ENCODE data around the gene MYL5. TPM values are rescaled to one million over a fixed set of nuclear protein-coding genes. Genes with fewer than 3 reads are reported as not detected.
A peak's percentile ranks its signal among the peaks of the same experiment; 100 is the strongest.
"Not testable (repeated sequence)": the region's sequence is repeated elsewhere in the genome, so short reads cannot be mapped to it uniquely, and the experiment has no call there.

The MYL5 gene
- total and polyA plus RNA-seq, 3 experiments from 2014 or later, result 5.2 to 19.5 (median 17.1) TPM

DNA sequence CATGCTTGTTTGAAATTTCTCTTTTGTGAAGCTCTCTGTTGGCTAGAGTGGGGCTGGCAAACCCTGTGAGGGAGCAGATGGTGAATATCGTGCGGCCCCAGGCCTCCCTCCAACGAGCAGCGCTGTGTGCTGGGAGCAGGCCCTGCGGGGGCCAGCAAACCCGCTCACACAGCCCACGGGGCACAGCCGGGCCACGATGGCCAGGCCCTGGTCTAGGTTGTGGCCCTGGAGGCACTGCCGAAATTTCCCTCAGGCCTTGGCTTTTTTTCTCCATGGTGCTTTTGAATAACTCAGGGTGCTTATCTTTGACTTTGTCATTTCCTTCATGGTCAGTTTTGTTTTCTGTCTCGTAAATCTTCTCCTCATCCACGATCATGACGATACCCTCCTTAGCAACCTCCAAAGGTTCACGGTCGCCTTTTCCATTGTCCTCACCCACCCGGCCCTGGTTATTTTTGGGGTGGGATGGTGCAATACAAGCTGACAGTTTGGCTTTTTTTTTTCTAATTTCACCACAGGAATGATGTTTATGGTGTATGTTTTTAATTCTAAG is 52.0 kb downstream of the MYL5 start:
- Mint-ChIP-seq H3K9me3 (no peaks in the 10 kb centered on the region), H3K4me1 (peaks cover 4 to 25% (median 16%) of the 10 kb centered on the region in 3 donors), H3K4me3 (no peak overlapping the region), H3K36me3 (peaks cover 0 to 32% (median 0%) of the 10 kb centered on the region in 3 donors), H3K27me3 (peaks cover 0 to 2% of the 10 kb centered on the region in 2 donors), H3K27ac (no peak overlapping the region)
- CTCF ChIA-PET, result no interaction called here
- DNase-seq, result no peak
- Histone ChIP-seq H3K4me1 (ENCODE audit: insufficient read depth, low read length) (no peaks in the 10 kb centered on the region), H3K36me3 (ENCODE audit: insufficient read depth, low read length) (no peaks in the 10 kb centered on the region), H3K4me3 (ENCODE audit: low read length) (no peak overlapping the region), H3K27me3 (ENCODE audit: insufficient read depth, low read length, poor library complexity, severe bottlenecking) (no peaks in the 10 kb centered on the region), H3K27ac (ENCODE audit: low read depth, low read length) (peak overlapping the region; percentile 38), H3K9me3 (ENCODE audit: low read length) (no peaks in the 10 kb centered on the region)
- POLR2A ChIA-PET, result no interaction called here

DNA sequence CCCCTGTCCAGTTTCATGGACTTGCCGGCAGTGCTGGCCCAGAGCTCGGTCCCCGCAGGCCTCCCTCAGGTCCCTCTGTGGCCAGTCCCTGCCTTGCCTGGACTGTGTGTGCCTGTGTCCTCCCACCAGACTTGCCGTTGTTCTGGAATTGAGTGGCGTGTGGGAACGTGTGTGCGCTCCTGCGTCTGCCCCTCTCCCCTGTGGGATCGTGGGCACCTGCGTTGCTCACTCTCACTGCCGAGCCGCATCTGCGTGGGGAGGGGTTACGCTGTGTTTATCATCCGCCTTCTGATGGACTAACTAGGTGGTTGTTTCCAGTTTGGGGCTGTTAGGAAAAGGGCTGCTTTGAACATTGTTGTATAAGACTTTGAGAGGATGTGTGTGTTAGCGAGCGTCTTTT is 52.5 kb downstream of the MYL5 start:
- no peak overlapping the region for H3K27ac Mint-ChIP-seq
- Histone ChIP-seq H3K9me3 (ENCODE audit: low read length) (no peaks in the 10 kb centered on the region), H3K4me3 (ENCODE audit: low read length) (no peak overlapping the region), H3K27ac (ENCODE audit: low read depth, low read length) (peak overlapping the region; percentile 38), H3K27me3 (ENCODE audit: insufficient read depth, low read length, poor library complexity, severe bottlenecking) (no peaks in the 10 kb centered on the region), H3K36me3 (ENCODE audit: insufficient read depth, low read length) (no peaks in the 10 kb centered on the region), H3K4me1 (ENCODE audit: insufficient read depth, low read length) (no peaks in the 10 kb centered on the region)
- H3K9me3 Mint-ChIP-seq, result no peaks in the 10 kb centered on the region
- CTCF ChIA-PET, result no interaction called here
- no peak overlapping the region for H3K4me3 Mint-ChIP-seq
- DNase-seq, result no peak
- H3K4me1 Mint-ChIP-seq, result peaks cover 4 to 21% (median 16%) of the 10 kb centered on the region in 3 donors
- peaks cover 0 to 27% (median 0%) of the 10 kb centered on the region in 3 donors for H3K36me3 Mint-ChIP-seq
- POLR2A ChIA-PET, result no interaction called here
- peaks cover 0 to 2% of the 10 kb centered on the region in 2 donors for H3K27me3 Mint-ChIP-seq

DNA sequence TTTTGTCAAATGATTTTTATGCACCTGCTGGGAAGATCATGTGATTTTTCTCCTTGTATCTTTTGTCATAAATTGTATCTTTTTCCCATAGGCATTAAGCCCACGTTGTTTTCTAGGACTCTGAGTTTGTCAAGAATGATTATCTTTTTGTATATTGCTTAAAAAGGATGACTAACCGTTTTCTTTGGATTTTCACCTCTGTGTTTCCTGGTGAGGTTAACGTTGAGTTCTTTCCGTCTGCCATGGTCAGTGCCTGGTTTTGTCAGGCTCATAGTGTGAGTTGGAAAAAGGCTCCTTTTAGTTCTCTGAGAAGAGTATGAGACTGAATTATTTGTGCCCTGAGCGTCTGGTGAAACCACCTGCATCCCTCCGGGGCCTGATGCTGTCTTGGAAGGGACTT is 53.2 kb downstream of the MYL5 start:
- no peak overlapping the region for H3K27ac ChIP-seq (ENCODE audit: low read depth, low read length)
- no peak for DNase-seq
- no peaks in the 10 kb centered on the region for H3K4me1 ChIP-seq (ENCODE audit: insufficient read depth, low read length)
- CTCF ChIA-PET, result no interaction called here
- Mint-ChIP-seq H3K27ac (no peak overlapping the region), H3K27me3 (peaks cover 0 to 2% of the 10 kb centered on the region in 2 donors), H3K4me1 (peaks cover 4 to 21% (median 16%) of the 10 kb centered on the region in 3 donors), H3K9me3 (no peaks in the 10 kb centered on the region), H3K4me3 (no peak overlapping the region), H3K36me3 (peaks cover 0 to 24% (median 0%) of the 10 kb centered on the region in 3 donors)
- no peak overlapping the region for H3K4me3 ChIP-seq (ENCODE audit: low read length)
- POLR2A ChIA-PET, result no interaction called here
- no peaks in the 10 kb centered on the region for H3K9me3 ChIP-seq (ENCODE audit: low read length)
- no peaks in the 10 kb centered on the region for H3K36me3 ChIP-seq (ENCODE audit: insufficient read depth, low read length)
- no peaks in the 10 kb centered on the region for H3K27me3 ChIP-seq (ENCODE audit: insufficient read depth, low read length, poor library complexity, severe bottlenecking)

DNA sequence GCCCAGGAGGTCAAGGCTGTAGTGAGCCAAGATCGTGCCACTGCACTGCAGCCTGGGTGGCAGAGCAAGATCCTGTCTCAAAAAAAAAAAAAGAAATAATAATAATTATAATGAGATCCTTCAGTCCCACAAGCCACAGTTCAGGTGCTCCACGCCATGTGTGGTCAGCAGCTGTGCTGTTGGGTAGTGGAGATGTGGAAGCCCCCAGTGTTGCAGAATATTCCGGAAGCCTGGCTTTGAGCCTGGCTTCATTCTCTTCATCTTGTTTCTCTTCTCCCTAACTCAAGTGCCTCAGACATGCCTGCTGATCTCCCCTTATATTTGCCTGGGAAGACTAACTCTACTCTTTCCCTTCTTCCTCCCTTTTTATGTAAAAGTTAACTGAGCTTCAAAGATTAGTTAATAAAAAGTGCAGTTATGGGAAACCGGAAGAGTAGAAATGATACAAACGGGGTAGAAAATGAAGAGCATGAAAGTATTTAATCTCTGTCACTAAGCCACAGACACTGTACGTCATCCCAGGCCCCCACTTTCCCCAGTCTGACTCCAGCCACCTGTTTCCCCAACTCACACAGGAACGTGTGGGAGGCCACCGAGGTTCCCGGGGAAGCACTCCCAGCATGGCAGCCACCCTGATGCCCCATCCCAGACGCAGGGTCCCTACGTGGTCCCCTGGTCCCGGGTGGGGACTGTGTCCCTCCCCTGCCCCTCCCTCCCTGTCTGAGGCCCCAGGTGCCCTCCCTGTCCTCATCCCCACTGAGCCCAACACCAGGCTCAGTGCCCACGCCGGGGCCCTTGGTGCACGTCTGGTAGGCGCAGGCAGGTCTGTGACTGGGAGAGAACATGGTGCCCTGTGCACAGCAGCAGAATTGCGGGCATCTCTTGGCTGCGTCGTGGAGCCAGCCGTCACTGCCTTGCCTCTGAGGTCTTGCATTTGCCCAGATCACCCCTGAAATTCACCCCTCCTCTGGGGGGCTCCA is 55.3 kb downstream of the MYL5 start:
- Histone ChIP-seq H3K4me3 (ENCODE audit: low read length) (no peak overlapping the region), H3K4me1 (ENCODE audit: insufficient read depth, low read length) (no peaks in the 10 kb centered on the region), H3K27ac (ENCODE audit: low read depth, low read length) (no peak overlapping the region), H3K27me3 (ENCODE audit: insufficient read depth, low read length, poor library complexity, severe bottlenecking) (no peaks in the 10 kb centered on the region), H3K36me3 (ENCODE audit: insufficient read depth, low read length) (peaks cover 14% of the 10 kb centered on the region), H3K9me3 (ENCODE audit: low read length) (no peaks in the 10 kb centered on the region)
- POLR2A ChIA-PET, result no interaction called here
- H3K9me3 Mint-ChIP-seq, result no peaks in the 10 kb centered on the region
- no peak for DNase-seq
- peaks cover 0 to 2% of the 10 kb centered on the region in 2 donors for H3K27me3 Mint-ChIP-seq
- peaks cover 0 to 32% (median 5%) of the 10 kb centered on the region in 3 donors for H3K36me3 Mint-ChIP-seq
- H3K27ac Mint-ChIP-seq, result peak overlapping the region in 4 of 8 donors; percentile 40 to 83 (median 46)
- H3K4me3 Mint-ChIP-seq, result no peak overlapping the region
- CTCF ChIA-PET, result no interaction called here
- H3K4me1 Mint-ChIP-seq, result peaks cover 4 to 17% (median 14%) of the 10 kb centered on the region in 3 donors

DNA sequence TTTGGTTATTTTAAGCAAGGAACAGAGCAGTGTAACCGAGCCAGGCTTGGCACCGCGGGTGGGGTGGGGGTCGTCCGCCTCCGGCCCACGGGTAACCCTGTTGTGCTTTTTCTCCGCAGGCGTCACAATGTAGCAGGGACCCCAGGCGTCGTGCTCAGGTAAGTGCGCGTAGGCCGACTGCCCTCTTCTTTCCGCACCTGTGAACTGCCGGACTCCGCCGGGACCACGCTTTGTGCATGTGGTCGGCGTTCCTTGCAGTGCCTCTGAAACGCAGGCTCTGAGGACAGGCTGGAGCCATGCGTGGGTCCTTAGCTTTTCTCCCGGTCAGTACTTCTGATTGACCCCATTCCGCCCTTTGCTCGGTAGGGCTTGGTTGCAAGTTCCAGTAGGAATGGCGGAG is 56.2 kb downstream of the MYL5 start:
- H3K4me3 Mint-ChIP-seq, result no peak overlapping the region
- CTCF ChIA-PET, result no interaction called here
- peak overlapping the region in 1 of 8 donors; percentile 61 for H3K27ac Mint-ChIP-seq
- Histone ChIP-seq H3K36me3 (ENCODE audit: insufficient read depth, low read length) (peaks cover 14% of the 10 kb centered on the region), H3K27me3 (ENCODE audit: insufficient read depth, low read length, poor library complexity, severe bottlenecking) (no peaks in the 10 kb centered on the region), H3K9me3 (ENCODE audit: low read length) (no peaks in the 10 kb centered on the region), H3K4me1 (ENCODE audit: insufficient read depth, low read length) (no peaks in the 10 kb centered on the region), H3K27ac (ENCODE audit: low read depth, low read length) (no peak overlapping the region), H3K4me3 (ENCODE audit: low read length) (no peak overlapping the region)
- H3K27me3 Mint-ChIP-seq, result peaks cover 0 to 2% of the 10 kb centered on the region in 2 donors
- peaks cover 0 to 41% (median 5%) of the 10 kb centered on the region in 3 donors for H3K36me3 Mint-ChIP-seq
- POLR2A ChIA-PET, result no interaction called here
- no peak for DNase-seq
- no peaks in the 10 kb centered on the region for H3K9me3 Mint-ChIP-seq
- H3K4me1 Mint-ChIP-seq, result peaks cover 4 to 11% (median 10%) of the 10 kb centered on the region in 3 donors

DNA sequence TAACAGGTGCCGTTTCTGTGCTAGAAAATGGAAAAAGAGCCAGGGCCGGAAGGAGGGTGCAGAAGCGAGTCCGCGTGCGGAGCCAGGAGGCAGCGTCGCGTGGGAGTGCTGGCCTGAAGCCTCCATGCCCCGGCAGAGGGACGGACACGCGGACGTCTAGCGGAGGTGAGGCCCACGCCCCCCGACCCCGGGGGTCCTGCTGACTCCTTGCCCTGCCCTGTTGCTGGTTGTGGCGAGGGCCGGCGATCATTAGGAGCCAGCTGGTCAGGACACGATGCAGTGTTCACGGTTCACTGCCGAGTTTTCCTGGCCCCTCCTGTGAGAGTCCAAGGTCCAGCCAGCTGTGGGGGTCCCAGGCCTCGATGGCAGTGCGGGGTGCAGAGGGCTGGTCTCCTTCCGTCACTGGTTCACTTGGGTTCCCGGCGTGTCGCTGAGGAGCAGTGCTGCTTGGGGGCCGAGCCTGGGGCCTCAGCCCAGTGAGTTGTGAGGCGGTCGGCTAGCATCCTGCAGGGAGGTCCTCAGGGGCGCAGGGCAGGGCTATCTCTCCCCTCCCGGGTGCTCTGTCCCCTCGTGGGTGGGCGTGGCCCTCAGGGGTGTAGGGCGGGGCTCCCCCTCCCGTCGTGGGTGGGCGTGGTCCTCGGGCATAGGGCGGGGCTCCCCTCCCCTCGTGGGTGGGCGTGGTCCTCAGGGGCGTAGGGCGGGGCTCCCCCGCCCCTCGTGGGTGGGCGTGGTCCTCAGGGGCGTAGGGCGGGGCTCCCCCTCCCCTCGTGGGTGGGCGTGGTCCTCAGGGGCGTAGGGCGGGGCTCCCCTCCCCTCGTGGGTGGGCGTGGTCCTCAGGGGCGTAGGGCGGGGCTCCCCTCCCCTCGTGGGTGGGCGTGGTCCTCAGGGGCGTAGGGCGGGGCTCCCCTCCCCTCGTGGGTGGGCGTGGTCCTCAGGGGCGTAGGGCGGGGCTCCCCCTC is 56.9 kb downstream of the MYL5 start:
- CTCF ChIA-PET; H3K4me3 ChIP-seq (ENCODE audit: low read length); H3K4me3 Mint-ChIP-seq; H3K9me3 Mint-ChIP-seq; H3K4me1 ChIP-seq (ENCODE audit: insufficient read depth, low read length); H3K27ac ChIP-seq (ENCODE audit: low read depth, low read length); H3K9me3 ChIP-seq (ENCODE audit: low read length); DNase-seq; H3K27ac Mint-ChIP-seq; H3K27me3 Mint-ChIP-seq; POLR2A ChIA-PET; H3K27me3 ChIP-seq (ENCODE audit: insufficient read depth, low read length, poor library complexity, severe bottlenecking): not testable (repeated sequence)
- Mint-ChIP-seq H3K36me3 (peaks cover 0 to 45% (median 5%) of the 10 kb centered on the region in 3 donors), H3K4me1 (peaks cover 4 to 10% (median 10%) of the 10 kb centered on the region in 3 donors)
- peaks cover 14% of the 10 kb centered on the region for H3K36me3 ChIP-seq (ENCODE audit: insufficient read depth, low read length)
